T-helper 1 cell treated with Interleukin-12 subunit alpha and Interleukin-12 subunit beta and Interleukin-4 antibody, amounts not matched to agents 30 μg/mL and 1 μg/mL, for 36 hours (primary cell): ENCODE results near the gene RAD51AP1.

Experiments used
- H3K27ac Mint-ChIP-seq: one replicate; pipeline ENCODE4 v1.8.0; 2021; ENCODE audit warnings: mild to moderate bottlenecking, mixed read lengths
- H3K27me3 Mint-ChIP-seq: one replicate; pipeline ENCODE4 v1.8.0; 2021; ENCODE audit warnings: low read depth, mixed read lengths
- H3K36me3 Mint-ChIP-seq: one replicate; pipeline ENCODE4 v1.8.0; 2021; ENCODE audit warnings: low read depth, mixed read lengths
- H3K4me1 Mint-ChIP-seq: one replicate; pipeline ENCODE4 v1.8.0; 2021; ENCODE audit warnings: low read depth, mixed read lengths
- H3K4me3 Mint-ChIP-seq: one replicate; pipeline ENCODE4 v1.8.0; 2021; ENCODE audit warnings: mild to moderate bottlenecking, moderate library complexity, mixed read lengths
- H3K9me3 Mint-ChIP-seq: one replicate; pipeline ENCODE4 v1.8.0; 2021; ENCODE audit warnings: mixed read lengths

RAD51AP1 gene

GRCh38 chr12:4562034-4562657 lies 23.5 kb downstream of the RAD51AP1 start, which contains the start of gene DYRK4:
Gene DYRK4 (plus strand): TSS chr12:4562208. CDS start chr12:4562246, 38 bp downstream.
- peaks cover 15% of the 10 kb centered on the region for H3K4me1 Mint-ChIP-seq

GRCh38 chr12:4563336-4563735 lies 24.6 kb downstream of the RAD51AP1 start:
- peaks cover 15% of the 10 kb centered on the region for H3K4me1 Mint-ChIP-seq
- H3K36me3 Mint-ChIP-seq: peaks cover 16% of the 10 kb centered on the region
- no peak overlapping the region for H3K27ac Mint-ChIP-seq
- H3K4me3 Mint-ChIP-seq: no peak overlapping the region
- no peaks in the 10 kb centered on the region for H3K27me3 Mint-ChIP-seq
- H3K9me3 Mint-ChIP-seq: no peaks in the 10 kb centered on the region

More at GRCh38 chr12:4562034-4562657, 23.5 kb downstream of the RAD51AP1 start, which contains the start of gene DYRK4:
- no peaks in the 10 kb centered on the region for H3K9me3 Mint-ChIP-seq
- no peak within 1 kb of the TSS for H3K27ac Mint-ChIP-seq
- no peaks in the 10 kb centered on the region for H3K27me3 Mint-ChIP-seq
- H3K36me3 Mint-ChIP-seq: peaks cover 17% of the 10 kb centered on the region
- peak within 1 kb of the TSS; percentile 33 for H3K4me3 Mint-ChIP-seq

GRCh38 chr12:4564818-4565217 lies 26.1 kb downstream of the RAD51AP1 start:
- H3K36me3 Mint-ChIP-seq: peaks cover 16% of the 10 kb centered on the region
- no peaks in the 10 kb centered on the region for H3K9me3 Mint-ChIP-seq
- H3K27me3 Mint-ChIP-seq: no peaks in the 10 kb centered on the region
- H3K27ac Mint-ChIP-seq: peak overlapping the region; percentile 9
- peaks cover 15% of the 10 kb centered on the region for H3K4me1 Mint-ChIP-seq
- peak overlapping the region; percentile 30 for H3K4me3 Mint-ChIP-seq

GRCh38 chr12:4566474-4566873 lies 27.8 kb downstream of the RAD51AP1 start:
- H3K4me3 Mint-ChIP-seq: no peak overlapping the region
- peaks cover 15% of the 10 kb centered on the region for H3K4me1 Mint-ChIP-seq
- peaks cover 5% of the 10 kb centered on the region for H3K36me3 Mint-ChIP-seq
- no peak overlapping the region for H3K27ac Mint-ChIP-seq
- no peaks in the 10 kb centered on the region for H3K27me3 Mint-ChIP-seq
- H3K9me3 Mint-ChIP-seq: no peaks in the 10 kb centered on the region

- H3K4me3 Mint-ChIP-seq: no peak overlapping the region
- H3K27me3 Mint-ChIP-seq: no peaks in the 10 kb centered on the region
- no peak overlapping the region for H3K27ac Mint-ChIP-seq
- H3K9me3 Mint-ChIP-seq: no peaks in the 10 kb centered on the region
- H3K36me3 Mint-ChIP-seq: peaks cover 5% of the 10 kb centered on the region
- peaks cover 15% of the 10 kb centered on the region for H3K4me1 Mint-ChIP-seq
Observed at GRCh38 chr12:4567073-4567881, 28.6 kb downstream of the RAD51AP1 start.

- Mint-ChIP-seq H3K27me3 (no peaks in the 10 kb centered on the region), H3K27ac (no peak overlapping the region), H3K9me3 (no peaks in the 10 kb centered on the region), H3K4me1 (peaks cover 6% of the 10 kb centered on the region), H3K4me3 (no peak overlapping the region), H3K36me3 (no peaks in the 10 kb centered on the region)
Observed at GRCh38 chr12:4569261-4569660, 30.6 kb downstream of the RAD51AP1 start.

GRCh38 chr12:4572680-4573079 lies 34.0 kb downstream of the RAD51AP1 start:
- Mint-ChIP-seq H3K4me3 (no peak overlapping the region), H3K27me3 (peaks cover 5% of the 10 kb centered on the region), H3K9me3 (no peaks in the 10 kb centered on the region), H3K36me3 (no peaks in the 10 kb centered on the region), H3K27ac (no peak overlapping the region), H3K4me1 (no peaks in the 10 kb centered on the region)

- H3K4me3 Mint-ChIP-seq: no peak overlapping the region
- no peaks in the 10 kb centered on the region for H3K9me3 Mint-ChIP-seq
- no peak overlapping the region for H3K27ac Mint-ChIP-seq
- peaks cover 5% of the 10 kb centered on the region for H3K27me3 Mint-ChIP-seq
- H3K4me1 Mint-ChIP-seq: no peaks in the 10 kb centered on the region
- no peaks in the 10 kb centered on the region for H3K36me3 Mint-ChIP-seq
Observed at GRCh38 chr12:4579305-4580102, 40.8 kb downstream of the RAD51AP1 start.

- Mint-ChIP-seq H3K4me3 (no peak overlapping the region), H3K4me1 (no peaks in the 10 kb centered on the region), H3K36me3 (no peaks in the 10 kb centered on the region), H3K27ac (no peak overlapping the region), H3K27me3 (peaks cover 5% of the 10 kb centered on the region), H3K9me3 (no peaks in the 10 kb centered on the region)
Observed at GRCh38 chr12:4580281-4580688, 41.6 kb downstream of the RAD51AP1 start.

GRCh38 chr12:4584281-4584680 lies 45.6 kb downstream of the RAD51AP1 start:
- H3K9me3 Mint-ChIP-seq: peaks cover under 1% of the 10 kb centered on the region
- H3K4me3 Mint-ChIP-seq: no peak overlapping the region
- no peaks in the 10 kb centered on the region for H3K36me3 Mint-ChIP-seq
- H3K4me1 Mint-ChIP-seq: no peaks in the 10 kb centered on the region
- no peaks in the 10 kb centered on the region for H3K27me3 Mint-ChIP-seq
- H3K27ac Mint-ChIP-seq: no peak overlapping the region

- peaks cover 4% of the 10 kb centered on the region for H3K9me3 Mint-ChIP-seq
- no peak overlapping the region for H3K4me3 Mint-ChIP-seq
Observed at GRCh38 chr12:4584896-4585295, 46.2 kb downstream of the RAD51AP1 start.

GRCh38 chr12:4586500-4586899 lies 47.8 kb downstream of the RAD51AP1 start:
- Mint-ChIP-seq H3K9me3 (peaks cover 4% of the 10 kb centered on the region), H3K27ac (no peak overlapping the region), H3K27me3 (no peaks in the 10 kb centered on the region), H3K36me3 (no peaks in the 10 kb centered on the region), H3K4me3 (no peak overlapping the region), H3K4me1 (no peaks in the 10 kb centered on the region)

More at GRCh38 chr12:4584896-4585295, 46.2 kb downstream of the RAD51AP1 start:
- H3K36me3 Mint-ChIP-seq: no peaks in the 10 kb centered on the region
- no peaks in the 10 kb centered on the region for H3K27me3 Mint-ChIP-seq
- H3K4me1 Mint-ChIP-seq: no peaks in the 10 kb centered on the region
- no peak overlapping the region for H3K27ac Mint-ChIP-seq

- H3K4me1 Mint-ChIP-seq: no peaks in the 10 kb centered on the region
- no peak overlapping the region for H3K4me3 Mint-ChIP-seq
- no peak overlapping the region for H3K27ac Mint-ChIP-seq
- no peaks in the 10 kb centered on the region for H3K27me3 Mint-ChIP-seq
- peaks cover 4% of the 10 kb centered on the region for H3K9me3 Mint-ChIP-seq
- no peaks in the 10 kb centered on the region for H3K36me3 Mint-ChIP-seq
Observed at GRCh38 chr12:4587108-4587507, 48.4 kb downstream of the RAD51AP1 start.

GRCh38 chr12:4588916-4589315 lies 50.2 kb downstream of the RAD51AP1 start:
- no peak overlapping the region for H3K4me3 Mint-ChIP-seq
- H3K27me3 Mint-ChIP-seq: peaks cover 4% of the 10 kb centered on the region
- peaks cover 4% of the 10 kb centered on the region for H3K9me3 Mint-ChIP-seq
- H3K36me3 Mint-ChIP-seq: no peaks in the 10 kb centered on the region
- no peak overlapping the region for H3K27ac Mint-ChIP-seq
- H3K4me1 Mint-ChIP-seq: no peaks in the 10 kb centered on the region
